SJCRH30 (cell line): ENCODE data around the gene GLB1L2. TPM values are rescaled to one million over a fixed set of nuclear protein-coding genes. Genes with fewer than 3 reads are reported as not detected.

Experiments used
- DNase-seq, 2 experiments: peaks; one replicate each; pipeline ENCODE4 v3.0.0-alpha.2; 2015 to 2020
- H3K27ac ChIP-seq: fragments of 250-450 bp; sonication (Bioruptor Pico); 2 replicates; pipeline ENCODE4 v1.5.1; 2020; ENCODE audit warnings: mild to moderate bottlenecking, moderate library complexity
- H3K27me3 ChIP-seq: fragments of 250-450 bp; sonication (Bioruptor Pico); 2 replicates; pipeline ENCODE4 v1.5.1; 2020; ENCODE audit warnings: mild to moderate bottlenecking, moderate library complexity
- H3K36me3 ChIP-seq: fragments of 250-450 bp; sonication (Bioruptor Pico); 2 replicates; pipeline ENCODE4 v1.5.1; 2020; ENCODE audit warnings: mild to moderate bottlenecking, moderate library complexity
- H3K4me1 ChIP-seq: fragments of 250-450 bp; sonication (Bioruptor Pico); 2 replicates; pipeline ENCODE4 v1.5.1; 2020; ENCODE audit warnings: mild to moderate bottlenecking, moderate library complexity
- H3K4me3 ChIP-seq: fragments of 250-450 bp; sonication (Bioruptor Pico); 2 replicates; pipeline ENCODE4 v1.5.1; 2020; ENCODE audit warnings: mild to moderate bottlenecking, moderate library complexity
- H3K9me3 ChIP-seq: fragments of 250-450 bp; sonication (Bioruptor Pico); replicated peaks from 2 replicates; pipeline ENCODE4 v1.5.1; 2020; ENCODE audit warnings: mild to moderate bottlenecking, moderate library complexity
- total RNA-seq: library from RNA; depleted of rRNA; stranded (reverse); fragments of >200 nt; shearing (Covaris generic); gene quantifications from 2 replicates; pipeline ENCODE4 v1.2.3, GENCODE V29; 2014

GLB1L2 gene
- total RNA-seq, 1 experiment from 2014 or later: not detected

GRCh38 chr11:134349802-134350355, 18.1 kb downstream of the GLB1L2 start:
- H3K27me3 ChIP-seq: peaks cover 11% of the 10 kb centered on the region
- H3K4me3 ChIP-seq: no peak overlapping the region
- no peak overlapping the region for H3K27ac ChIP-seq
- no peaks in the 10 kb centered on the region for H3K9me3 ChIP-seq
- no peaks in the 10 kb centered on the region for H3K36me3 ChIP-seq
- H3K4me1 ChIP-seq: no peaks in the 10 kb centered on the region
- no peak for DNase-seq

- Histone ChIP-seq H3K9me3 (no peaks in the 10 kb centered on the region), H3K27me3 (peaks cover 11% of the 10 kb centered on the region), H3K4me1 (no peaks in the 10 kb centered on the region), H3K27ac (no peak overlapping the region), H3K36me3 (no peaks in the 10 kb centered on the region), H3K4me3 (no peak overlapping the region)
- DNase-seq: no peak
Observed at GRCh38 chr11:134350381-134350780, 18.6 kb downstream of the GLB1L2 start.

- Histone ChIP-seq H3K36me3 (no peaks in the 10 kb centered on the region), H3K4me1 (no peaks in the 10 kb centered on the region), H3K27ac (no peak overlapping the region), H3K9me3 (no peaks in the 10 kb centered on the region), H3K27me3 (peaks cover 10% of the 10 kb centered on the region), H3K4me3 (no peak overlapping the region)
- DNase-seq: no peak
Observed at GRCh38 chr11:134352111-134352510, 20.3 kb downstream of the GLB1L2 start.

GRCh38 chr11:134355136-134355535, 23.3 kb downstream of the GLB1L2 start:
- DNase-seq: no peak
- H3K9me3 ChIP-seq: no peaks in the 10 kb centered on the region
- H3K27ac ChIP-seq: no peak overlapping the region
- peaks cover 13% of the 10 kb centered on the region for H3K27me3 ChIP-seq
- H3K4me1 ChIP-seq: no peaks in the 10 kb centered on the region
- H3K4me3 ChIP-seq: no peak overlapping the region
- no peaks in the 10 kb centered on the region for H3K36me3 ChIP-seq

- Histone ChIP-seq H3K9me3 (no peaks in the 10 kb centered on the region), H3K27ac (no peak overlapping the region), H3K4me1 (no peaks in the 10 kb centered on the region), H3K36me3 (no peaks in the 10 kb centered on the region), H3K4me3 (no peak overlapping the region), H3K27me3 (peaks cover 17% of the 10 kb centered on the region)
- DNase-seq: no peak
Observed at GRCh38 chr11:134355656-134356055, 23.9 kb downstream of the GLB1L2 start.

GRCh38 chr11:134356656-134357544, 25.1 kb downstream of the GLB1L2 start:
- H3K36me3 ChIP-seq: no peaks in the 10 kb centered on the region
- H3K9me3 ChIP-seq: no peaks in the 10 kb centered on the region
- no peaks in the 10 kb centered on the region for H3K4me1 ChIP-seq
- H3K27me3 ChIP-seq: peaks cover 12% of the 10 kb centered on the region
- no peak for DNase-seq
- H3K27ac ChIP-seq: no peak overlapping the region
- H3K4me3 ChIP-seq: no peak overlapping the region

- Histone ChIP-seq H3K36me3 (no peaks in the 10 kb centered on the region), H3K27me3 (peaks cover 11% of the 10 kb centered on the region), H3K27ac (no peak overlapping the region), H3K4me1 (no peaks in the 10 kb centered on the region), H3K4me3 (no peak overlapping the region), H3K9me3 (no peaks in the 10 kb centered on the region)
- no peak for DNase-seq
Observed at GRCh38 chr11:134357545-134357839, 25.7 kb downstream of the GLB1L2 start.

- no peak for DNase-seq
- no peaks in the 10 kb centered on the region for H3K9me3 ChIP-seq
- no peaks in the 10 kb centered on the region for H3K36me3 ChIP-seq
- peaks cover 11% of the 10 kb centered on the region for H3K27me3 ChIP-seq
- no peak overlapping the region for H3K4me3 ChIP-seq
- H3K27ac ChIP-seq: no peak overlapping the region
- H3K4me1 ChIP-seq: no peaks in the 10 kb centered on the region
Observed at GRCh38 chr11:134358165-134358855, 26.5 kb downstream of the GLB1L2 start.

GRCh38 chr11:134358856-134359490, 27.2 kb downstream of the GLB1L2 start:
- DNase-seq: no peak
- H3K27ac ChIP-seq: no peak overlapping the region
- peaks cover 11% of the 10 kb centered on the region for H3K27me3 ChIP-seq
- H3K4me1 ChIP-seq: no peaks in the 10 kb centered on the region
- no peak overlapping the region for H3K4me3 ChIP-seq
- no peaks in the 10 kb centered on the region for H3K36me3 ChIP-seq
- H3K9me3 ChIP-seq: no peaks in the 10 kb centered on the region

- Histone ChIP-seq H3K36me3 (no peaks in the 10 kb centered on the region), H3K9me3 (no peaks in the 10 kb centered on the region), H3K4me1 (no peaks in the 10 kb centered on the region), H3K4me3 (no peak overlapping the region), H3K27me3 (peaks cover 11% of the 10 kb centered on the region), H3K27ac (no peak overlapping the region)
- no peak for DNase-seq
Observed at GRCh38 chr11:134359646-134360045, 27.9 kb downstream of the GLB1L2 start.

- no peaks in the 10 kb centered on the region for H3K9me3 ChIP-seq
- no peaks in the 10 kb centered on the region for H3K36me3 ChIP-seq
- no peak overlapping the region for H3K4me3 ChIP-seq
- DNase-seq: peak; percentile 74 to 84
- H3K27me3 ChIP-seq: peaks cover 11% of the 10 kb centered on the region
- no peak overlapping the region for H3K27ac ChIP-seq
- H3K4me1 ChIP-seq: no peaks in the 10 kb centered on the region
Observed at GRCh38 chr11:134360050-134360835, 28.5 kb downstream of the GLB1L2 start.

GRCh38 chr11:134361661-134362060, 29.9 kb downstream of the GLB1L2 start:
- DNase-seq: no peak
- Histone ChIP-seq H3K36me3 (no peaks in the 10 kb centered on the region), H3K27ac (no peak overlapping the region), H3K27me3 (peaks cover 12% of the 10 kb centered on the region), H3K4me1 (no peaks in the 10 kb centered on the region), H3K4me3 (no peak overlapping the region), H3K9me3 (no peaks in the 10 kb centered on the region)

- no peaks in the 10 kb centered on the region for H3K36me3 ChIP-seq
- no peak for DNase-seq
Observed at GRCh38 chr11:134362192-134362901, 30.6 kb downstream of the GLB1L2 start.

GRCh38 chr11:134363161-134363560, 31.4 kb downstream of the GLB1L2 start:
- Histone ChIP-seq H3K9me3 (no peaks in the 10 kb centered on the region), H3K36me3 (no peaks in the 10 kb centered on the region), H3K27me3 (peaks cover 15% of the 10 kb centered on the region), H3K27ac (no peak overlapping the region), H3K4me1 (no peaks in the 10 kb centered on the region), H3K4me3 (no peak overlapping the region)
- DNase-seq: no peak

More at GRCh38 chr11:134362192-134362901, 30.6 kb downstream of the GLB1L2 start:
- no peak overlapping the region for H3K4me3 ChIP-seq
- no peaks in the 10 kb centered on the region for H3K9me3 ChIP-seq
- H3K4me1 ChIP-seq: no peaks in the 10 kb centered on the region
- no peak overlapping the region for H3K27ac ChIP-seq
- H3K27me3 ChIP-seq: peaks cover 12% of the 10 kb centered on the region
